ENCODE results near the gene EPHB2.

- TF ChIP-seq ZNF280D (tag by site-specific recombination; IDR thresholded peaks at IDR 0.05), result no peak
- TF ChIP-seq ZNF121 (tag by site-specific recombination; IDR thresholded peaks at IDR 0.05), result no peak
- TF ChIP-seq, protein P1, sequence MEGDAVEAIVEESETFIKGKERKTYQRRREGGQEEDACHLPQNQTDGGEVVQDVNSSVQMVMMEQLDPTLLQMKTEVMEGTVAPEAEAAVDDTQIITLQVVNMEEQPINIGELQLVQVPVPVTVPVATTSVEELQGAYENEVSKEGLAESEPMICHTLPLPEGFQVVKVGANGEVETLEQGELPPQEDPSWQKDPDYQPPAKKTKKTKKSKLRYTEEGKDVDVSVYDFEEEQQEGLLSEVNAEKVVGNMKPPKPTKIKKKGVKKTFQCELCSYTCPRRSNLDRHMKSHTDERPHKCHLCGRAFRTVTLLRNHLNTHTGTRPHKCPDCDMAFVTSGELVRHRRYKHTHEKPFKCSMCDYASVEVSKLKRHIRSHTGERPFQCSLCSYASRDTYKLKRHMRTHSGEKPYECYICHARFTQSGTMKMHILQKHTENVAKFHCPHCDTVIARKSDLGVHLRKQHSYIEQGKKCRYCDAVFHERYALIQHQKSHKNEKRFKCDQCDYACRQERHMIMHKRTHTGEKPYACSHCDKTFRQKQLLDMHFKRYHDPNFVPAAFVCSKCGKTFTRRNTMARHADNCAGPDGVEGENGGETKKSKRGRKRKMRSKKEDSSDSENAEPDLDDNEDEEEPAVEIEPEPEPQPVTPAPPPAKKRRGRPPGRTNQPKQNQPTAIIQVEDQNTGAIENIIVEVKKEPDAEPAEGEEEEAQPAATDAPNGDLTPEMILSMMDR (tag by site-specific recombination; IDR thresholded peaks at IDR 0.05), result no peak
- TF ChIP-seq SP3 (tag by site-specific recombination; IDR thresholded peaks at IDR 0.05), result no peak
- TF ChIP-seq, protein P2, sequence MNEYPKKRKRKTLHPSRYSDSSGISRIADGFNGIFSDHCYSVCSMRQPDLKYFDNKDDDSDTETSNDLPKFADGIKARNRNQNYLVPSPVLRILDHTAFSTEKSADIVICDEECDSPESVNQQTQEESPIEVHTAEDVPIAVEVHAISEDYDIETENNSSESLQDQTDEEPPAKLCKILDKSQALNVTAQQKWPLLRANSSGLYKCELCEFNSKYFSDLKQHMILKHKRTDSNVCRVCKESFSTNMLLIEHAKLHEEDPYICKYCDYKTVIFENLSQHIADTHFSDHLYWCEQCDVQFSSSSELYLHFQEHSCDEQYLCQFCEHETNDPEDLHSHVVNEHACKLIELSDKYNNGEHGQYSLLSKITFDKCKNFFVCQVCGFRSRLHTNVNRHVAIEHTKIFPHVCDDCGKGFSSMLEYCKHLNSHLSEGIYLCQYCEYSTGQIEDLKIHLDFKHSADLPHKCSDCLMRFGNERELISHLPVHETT (tag by site-specific recombination; IDR thresholded peaks at IDR 0.05), result no peak
- no peak for TF ChIP-seq TRIM28 (IDR thresholded peaks at IDR 0.05; ENCODE audit: borderline replicate concordance, low read length)
- TF ChIP-seq ZNF341 (tag by site-specific recombination; IDR thresholded peaks at IDR 0.05; ENCODE audit: low read depth), result no peak
These were observed 165.9 kb downstream of the EPHB2 start for GRCh38 chr1:22876359-22877111.

Data from HEK293 (cell line).